ENCODE results near the gene PARVB. TPM values are rescaled to one million over a fixed set of nuclear protein-coding genes. Genes with fewer than 3 reads are reported as not detected.

Gene PARVB
- total and polyA plus RNA-seq, 9 of the 15 experiments (the other 6 are each of a cell fraction or from before 2014, with no cell fraction given) = 1.1 to 59.2 (median 29.2) TPM

- CTCF ChIA-PET (ENCODE audit: low intra/inter-chr PET ratio) = interaction anchor here (1.6 kb wide), 1 partner anchor 82 kb away, joined by 5 read pairs; no protein-coding TSS in a partner anchor
- POLR2A ChIA-PET = no interaction called here
Observed at GRCh38 chr22:44004104-44004460, 20.0 kb upstream of the PARVB start.

More at GRCh38 chr22:44004104-44004460, 20.0 kb upstream of the PARVB start:
- no peak overlapping the region for H3K4me3 ChIP-seq
- no peaks in the 10 kb centered on the region for H3K9me1 ChIP-seq (ENCODE audit: control insufficient read depth, insufficient read depth, low read length)
- ATAC-seq = no peak; the same call in 2 of the 3 replicates
- peaks cover 7% of the 10 kb centered on the region in 2 experiments; a peak in 4 of 5 replicates for H3K4me1 ChIP-seq (replicated peaks in 1 of 2; ENCODE audit: control insufficient read depth in 2 of 2, insufficient read depth in 2 of 2, low read length in 2 of 2)
- in situ Hi-C loops (cut with MboI) (loop anchor here (10.0 kb wide), 1 partner anchor 621 kb away; no protein-coding TSS in a partner anchor), intact Hi-C loops (cut with micrococcal nuclease) (loop anchor here (2.0 kb wide), 1 partner anchor 77 kb away; no protein-coding TSS in a partner anchor)
- FAIRE-seq = no peak
- no peak overlapping the region; a peak in 1 of 4 replicates for H3K9ac ChIP-seq (ENCODE audit: insufficient read depth in 1 of 2, low read depth in 2 of 2, low read length in 2 of 2)
- 79% methylated on average over 7 of the region's 7 CpGs for WGBS (ENCODE audit: insufficient coverage, low coverage, missing lambda C conversion rate)
- H4K20me1 ChIP-seq (replicated peaks; ENCODE audit: control insufficient read depth, insufficient read depth, low read length) = no peaks in the 10 kb centered on the region
- H3K36me3 ChIP-seq (ENCODE audit: control insufficient read depth, insufficient read depth, low read length) = peaks cover under 1% of the 10 kb centered on the region; the same call in 1 of the 3 replicates
- no peaks in the 10 kb centered on the region for H3K79me2 ChIP-seq (ENCODE audit: control insufficient read depth, insufficient read depth, low read length)
- no peaks in the 10 kb centered on the region for H3K27me3 ChIP-seq (ENCODE audit: control insufficient read depth in 2 of 2, insufficient read depth in 2 of 2, low read length in 2 of 2)
- peak overlapping the region; percentile 28; the same call in 1 of the 2 replicates for H3K4me2 ChIP-seq (ENCODE audit: insufficient read depth, low read length)
- no peaks in the 10 kb centered on the region for H3K9me3 ChIP-seq (replicated peaks; ENCODE audit: control insufficient read depth, insufficient read depth, low read depth, low read length)
- TF ChIP-seq MAFG (tag; conservative IDR thresholded peaks at IDR 0.05) (no peak), ZNF197 (CRISPR knock-in tag; IDR thresholded peaks at IDR 0.05; ENCODE audit: low read depth) (no peak), ZKSCAN1 (IDR thresholded peaks at IDR 0.05; ENCODE audit: low read depth, low read length) (no peak), NR2C1 (IDR thresholded peaks at IDR 0.05) (no peak), NR2C1 (tag; IDR thresholded peaks at IDR 0.05) (no peak), NCOA4 (IDR thresholded peaks at IDR 0.05; ENCODE audit: partially characterized antibody) (no peak), CTBP1 (IDR thresholded peaks at IDR 0.05; ENCODE audit: borderline replicate concordance) (no peak), SETDB1 (IDR thresholded peaks at IDR 0.05; ENCODE audit: low read length) (no peak), XRCC3 (IDR thresholded peaks at IDR 0.05) (no peak), ELF2 (CRISPR knock-in tag; IDR thresholded peaks at IDR 0.05) (no peak), EHMT2 (IDR thresholded peaks at IDR 0.05) (no peak), SMAD3 (CRISPR knock-in tag; conservative IDR thresholded peaks at IDR 0.05) (no peak), NCOA2 (IDR thresholded peaks at IDR 0.05; ENCODE audit: partially characterized antibody in 2 of 2) (no peak), ZNF584 (CRISPR knock-in tag; IDR thresholded peaks at IDR 0.05; ENCODE audit: low read depth) (no peak)
- TF ChIP-seq, protein P1, sequence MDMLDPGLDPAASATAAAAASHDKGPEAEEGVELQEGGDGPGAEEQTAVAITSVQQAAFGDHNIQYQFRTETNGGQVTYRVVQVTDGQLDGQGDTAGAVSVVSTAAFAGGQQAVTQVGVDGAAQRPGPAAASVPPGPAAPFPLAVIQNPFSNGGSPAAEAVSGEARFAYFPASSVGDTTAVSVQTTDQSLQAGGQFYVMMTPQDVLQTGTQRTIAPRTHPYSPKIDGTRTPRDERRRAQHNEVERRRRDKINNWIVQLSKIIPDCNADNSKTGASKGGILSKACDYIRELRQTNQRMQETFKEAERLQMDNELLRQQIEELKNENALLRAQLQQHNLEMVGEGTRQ (CRISPR knock-in tag; IDR thresholded peaks at IDR 0.05) = no peak
- no peak for DNase-seq (ENCODE audit: extremely low read depth in 1 of 4, low spot score in 3 of 4)
- H2AFZ ChIP-seq (ENCODE audit: low read depth, low read length) = no peak overlapping the region; the same call in 1 of the 2 replicates
- no peak overlapping the region for H3K27ac ChIP-seq (ENCODE audit: extremely low read depth, low read depth, low read length)
- BruUV-seq (replicated peaks) = no TSS peak
